SH-SY5Y (cell line): ENCODE results near the gene CARD6.

Experiments used
- GATA2 ChIP-seq: IDR thresholded peaks from 2 replicates; pipeline ENCODE4 v1.6.1; 2011; ENCODE audit warnings: mild to moderate bottlenecking, low read depth, low read length
- GATA3 ChIP-seq: IDR thresholded peaks from 2 replicates; pipeline ENCODE4 v1.6.1; 2011; ENCODE audit warnings: low read depth, mild to moderate bottlenecking, low read length, moderate library complexity

- TF ChIP-seq GATA2: no peak
- TF ChIP-seq GATA3: no peak
Observed at GRCh38 chr5:40827188-40827977, 13.8 kb upstream of the CARD6 start.
